GM23338 (cell line): ENCODE measurements around the gene CAT. TPM values are rescaled to one million over a fixed set of nuclear protein-coding genes. Genes with fewer than 3 reads are reported as not detected.

Source experiments
- ATAC-seq: fragments of 200-7000 bp; cut with Tn5 transposase; 3 replicates; pipeline ENCODE4 v1.9.1; 2020
- DNase-seq: peaks from one replicate; pipeline ENCODE4 v3.0.0-alpha.2; 2015; ENCODE audit warnings: low spot score
- H2AFZ ChIP-seq: fragments of 200-600 bp; sonication (generic); 2 replicates; pipeline ENCODE4 v1.8.0; 2016; ENCODE audit warnings: antibody characterized with exemption, mild to moderate bottlenecking, moderate library complexity
- H3F3A ChIP-seq: fragments of 200-600 bp; sonication (generic); replicated peaks from 2 replicates; pipeline ENCODE4 v1.8.0; 2017; ENCODE audit warnings: antibody characterized with exemption, mixed run types, low read depth
- H3K27ac ChIP-seq: fragments of 200-600 bp; sonication (generic); 2 replicates; pipeline ENCODE4 v1.6.1; 2016; ENCODE audit warnings: low read depth
- H3K27me3 ChIP-seq: fragments of 200-600 bp; sonication (generic); 2 replicates; pipeline ENCODE4 v1.8.0; 2016; ENCODE audit warnings: mild to moderate bottlenecking, mixed run types, moderate library complexity; ENCODE audit not compliant: insufficient read depth
- H3K36me3 ChIP-seq: fragments of 200-600 bp; sonication (generic); 2 replicates; pipeline ENCODE4 v1.8.0; 2016; ENCODE audit warnings: mild to moderate bottlenecking; ENCODE audit not compliant: insufficient read depth
- H3K4me1 ChIP-seq: fragments of 200-600 bp; sonication (generic); 2 replicates; pipeline ENCODE4 v1.8.0; 2016; ENCODE audit warnings: mild to moderate bottlenecking, moderate library complexity; ENCODE audit not compliant: insufficient read depth
- H3K4me2 ChIP-seq: fragments of 200-600 bp; sonication (generic); 2 replicates; pipeline ENCODE4 v1.7.1; 2017; ENCODE audit warnings: mixed run types
- H3K4me3 ChIP-seq: fragments of 200-600 bp; sonication (generic); 2 replicates; pipeline ENCODE4 v1.6.1; 2016; ENCODE audit warnings: mixed run types
- H3K79me2 ChIP-seq: fragments of 200-600 bp; sonication (generic); replicated peaks from 2 replicates; pipeline ENCODE4 v1.8.0; 2017; ENCODE audit warnings: mild to moderate bottlenecking; ENCODE audit not compliant: insufficient read depth
- H3K9me2 ChIP-seq: fragments of 200-600 bp; sonication (generic); 2 replicates; pipeline ENCODE4 v1.8.0; 2017; ENCODE audit not compliant: insufficient read depth
- H4K20me1 ChIP-seq: fragments of 200-600 bp; sonication (generic); replicated peaks from 2 replicates; pipeline ENCODE4 v1.8.0; 2017; ENCODE audit warnings: mild to moderate bottlenecking; ENCODE audit not compliant: insufficient read depth
- H3K27ac Mint-ChIP-seq: 2 replicates; pipeline ENCODE4 v1.8.0; 2020; ENCODE audit warnings: inconsistent platforms, mild to moderate bottlenecking, moderate library complexity, mixed read lengths
- H3K27me3 Mint-ChIP-seq: 3 replicates; pipeline ENCODE4 v1.8.0; 2022; ENCODE audit warnings: low read depth, mild to moderate bottlenecking, moderate library complexity, mixed read lengths, inconsistent platforms; ENCODE audit not compliant: insufficient read depth, poor library complexity
- H3K36me3 Mint-ChIP-seq: 3 replicates; pipeline ENCODE4 v1.8.0; 2021; ENCODE audit warnings: low read depth, mild to moderate bottlenecking, inconsistent platforms, moderate library complexity, mixed read lengths
- H3K4me1 Mint-ChIP-seq: 3 replicates; pipeline ENCODE4 v1.8.0; 2020; ENCODE audit warnings: mild to moderate bottlenecking, inconsistent platforms, mixed read lengths
- H3K4me3 Mint-ChIP-seq: 3 replicates; pipeline ENCODE4 v1.8.0; 2021; ENCODE audit warnings: moderate library complexity, mild to moderate bottlenecking, inconsistent platforms, mixed read lengths
- H3K9me3 Mint-ChIP-seq: 3 replicates; pipeline ENCODE4 v1.8.0; 2020; ENCODE audit warnings: moderate library complexity, mild to moderate bottlenecking, inconsistent platforms, mixed read lengths
- ETS1 ChIP-seq: IDR thresholded peaks from 2 replicates; pipeline ENCODE4 v1.6.1; 2016; ENCODE audit warnings: antibody characterized with exemption
- EZH2 ChIP-seq: fragments of 200-600 bp; sonication (generic); IDR thresholded peaks from one replicate; pipeline ENCODE4 v1.8.0; 2017; ENCODE audit warnings: antibody characterized with exemption, mild to moderate bottlenecking, low read depth; ENCODE audit not compliant: unreplicated experiment
- EZH2phosphoT487 ChIP-seq: fragments of 200-600 bp; sonication (generic); IDR thresholded peaks from one replicate; pipeline ENCODE4 v1.8.1; 2018; ENCODE audit warnings: antibody characterized with exemption; ENCODE audit not compliant: unreplicated experiment
- JUNB ChIP-seq: IDR thresholded peaks from one replicate; pipeline ENCODE4 v1.6.1; 2016; ENCODE audit warnings: antibody characterized with exemption; ENCODE audit not compliant: unreplicated experiment
- NANOG ChIP-seq: IDR thresholded peaks from 2 replicates; pipeline ENCODE4 v1.6.1; 2016; ENCODE audit warnings: antibody characterized with exemption, borderline replicate concordance
- ZNF462 ChIP-seq: fragments of 250-450 bp; sonication (Bioruptor Pico); IDR thresholded peaks from 2 replicates; pipeline ENCODE4 v1.5.0; 2020; ENCODE audit warnings: mild to moderate bottlenecking, moderate library complexity
- polyA plus RNA-seq: library from polyadenylated mRNA; unstranded; fragments of >200 nt; fragmentation: Nextera tagmentation; extraction: Ambion mirVana; gene quantifications from 2 replicates; pipeline ENCODE4 v1.2.1, GENCODE V29; 2016
- total RNA-seq: library from RNA; depleted of rRNA; stranded (reverse); fragments of >200 nt; shearing (Covaris generic); gene quantifications from 2 replicates; pipeline ENCODE4 v1.2.3, GENCODE V29; 2014

The CAT gene
- total and polyA plus RNA-seq, 2 experiments from 2014 or later: 15.9 to 24.0 TPM

- TF ChIP-seq EZH2 (no peak), ETS1 (no peak), EZH2phosphoT487 (no peak), NANOG (no peak)
These were observed 69.8 kb downstream of the CAT start (continued) for GRCh38 chr11:34508524-34508923.

- DNase-seq: no peak
- H3K27ac ChIP-seq: no peak overlapping the region
- no peak overlapping the region for H2AFZ ChIP-seq
- H3K36me3 ChIP-seq: no peaks in the 10 kb centered on the region
- H4K20me1 ChIP-seq: no peaks in the 10 kb centered on the region
- Mint-ChIP-seq H3K36me3 (no peaks in the 10 kb centered on the region), H3K4me3 (no peak overlapping the region), H3K9me3 (no peaks in the 10 kb centered on the region), H3K4me1 (peaks cover 12% of the 10 kb centered on the region), H3K27ac (no peak overlapping the region), H3K27me3 (peaks cover 6% of the 10 kb centered on the region)
- no peaks in the 10 kb centered on the region for H3K27me3 ChIP-seq
- no peaks in the 10 kb centered on the region for H3F3A ChIP-seq
- H3K4me3 ChIP-seq: no peak overlapping the region
- no peak overlapping the region for H3K4me2 ChIP-seq
- TF ChIP-seq JUNB (no peak), ZNF462 (no peak)
- peaks cover 6% of the 10 kb centered on the region; the same call in 1 of the 2 replicates for H3K4me1 ChIP-seq
- ATAC-seq: no peak
- no peaks in the 10 kb centered on the region for H3K79me2 ChIP-seq
- H3K9me2 ChIP-seq: no peaks in the 10 kb centered on the region; the same call in 1 of the 2 replicates
These were observed 70.7 kb downstream of the CAT start for GRCh38 chr11:34509336-34509876.
